Stimulated activated naive CD4-positive, alpha-beta T cell (primary cell): ENCODE measurements around the gene PLEKHM2.

ENCODE experiments used
- DNase-seq, 6 experiments: peaks; one replicate each; lab custom pipeline; 2025; lab: John Stamatoyannopoulos, UW

Gene PLEKHM2

GRCh38 chr1:15724949-15725880, 41.1 kb downstream of the PLEKHM2 start:
- DNase-seq: no peak

- DNase-seq: no peak
These were observed 42.4 kb downstream of the PLEKHM2 start for GRCh38 chr1:15726508-15726907.

GRCh38 chr1:15727021-15727420, 42.9 kb downstream of the PLEKHM2 start:
- no peak for DNase-seq

- no peak for DNase-seq
These were observed 43.3 kb downstream of the PLEKHM2 start for GRCh38 chr1:15727424-15727823.

GRCh38 chr1:15727866-15728534, 43.9 kb downstream of the PLEKHM2 start:
- DNase-seq: no peak

- no peak for DNase-seq
These were observed 45.0 kb downstream of the PLEKHM2 start for GRCh38 chr1:15728937-15729657.

GRCh38 chr1:15730423-15730822, 46.3 kb downstream of the PLEKHM2 start:
- no peak for DNase-seq

- DNase-seq: no peak
These were observed 46.8 kb downstream of the PLEKHM2 start for GRCh38 chr1:15730936-15731335.

- DNase-seq: no peak
These were observed 47.9 kb downstream of the PLEKHM2 start for GRCh38 chr1:15731735-15732685.

- no peak for DNase-seq
These were observed 48.6 kb downstream of the PLEKHM2 start for GRCh38 chr1:15732686-15733081.

- no peak for DNase-seq
These were observed 49.2 kb downstream of the PLEKHM2 start for GRCh38 chr1:15733218-15733725.

GRCh38 chr1:15733726-15734226, 49.7 kb downstream of the PLEKHM2 start:
- DNase-seq: no peak

GRCh38 chr1:15734296-15734695, 50.2 kb downstream of the PLEKHM2 start:
- DNase-seq: no peak

- no peak for DNase-seq
These were observed 50.8 kb downstream of the PLEKHM2 start for GRCh38 chr1:15734901-15735300.

- no peak for DNase-seq
These were observed 51.4 kb downstream of the PLEKHM2 start for GRCh38 chr1:15735304-15736037.

- DNase-seq: no peak
These were observed 52.1 kb downstream of the PLEKHM2 start, which contains the start of gene SLC25A34 for GRCh38 chr1:15736038-15736891. Gene SLC25A34 (plus strand): TSS chr1:15736258. CDS start chr1:15736486, 228 bp downstream.

GRCh38 chr1:15736892-15737261, 52.8 kb downstream of the PLEKHM2 start:
- DNase-seq: no peak

- no peak for DNase-seq
These were observed 53.5 kb downstream of the PLEKHM2 start for GRCh38 chr1:15737324-15738319.
